Stomach (tissue), 4 donors: Measurements from ENCODE around the gene TNFRSF21.

ENCODE experiments used
- EP300 ChIP-seq: sonication (generic); formaldehyde crosslinking; IDR thresholded peaks from one replicate; pipeline ENCODE4 v1.6.1; 2017; ENCODE audit warnings: antibody characterized with exemption
- POLR2A ChIP-seq, 4 donors: fragments of 450-650 bp; IDR thresholded peaks; one replicate each; pipeline ENCODE4 v1.6.1; 2016; ENCODE audit warnings: antibody characterized with exemption in 4 of 4, control low read depth in 2 of 4, mild to moderate bottlenecking in 1 of 4, moderate library complexity in 1 of 4
- TF ChIP-seq, protein P1 (sequence below), 7 experiments: fragments of 450-650 bp in 4 of 7; fragments of 200-600 bp in 3 of 7; sonication (generic) in 3 of 7; IDR thresholded peaks; one replicate each; pipeline ENCODE4 v1.5.1; 2016 to 2019; ENCODE audit warnings: antibody characterized with exemption in 7 of 7, control low read depth in 2 of 7, mild to moderate bottlenecking in 1 of 7

DNA sequence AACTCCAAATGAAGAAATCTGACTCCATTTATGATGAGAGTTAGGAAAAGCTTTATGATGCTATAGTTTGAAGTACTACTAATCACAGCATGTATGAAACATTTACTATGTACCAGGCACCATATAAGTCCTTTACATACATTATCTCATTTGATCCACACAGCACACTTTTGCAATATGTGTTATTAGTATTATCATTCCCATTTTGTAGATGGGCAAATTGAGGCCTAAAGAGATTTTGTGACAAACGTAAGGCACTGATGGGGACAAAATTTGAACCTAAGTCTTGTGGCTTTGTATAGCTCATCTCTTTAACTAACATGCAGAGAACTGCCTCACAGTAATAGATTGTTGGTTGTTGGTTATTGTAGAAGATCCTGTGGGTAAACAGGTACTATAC, 14.2 kb upstream of the TNFRSF21 start:
- TF ChIP-seq, protein P1, sequence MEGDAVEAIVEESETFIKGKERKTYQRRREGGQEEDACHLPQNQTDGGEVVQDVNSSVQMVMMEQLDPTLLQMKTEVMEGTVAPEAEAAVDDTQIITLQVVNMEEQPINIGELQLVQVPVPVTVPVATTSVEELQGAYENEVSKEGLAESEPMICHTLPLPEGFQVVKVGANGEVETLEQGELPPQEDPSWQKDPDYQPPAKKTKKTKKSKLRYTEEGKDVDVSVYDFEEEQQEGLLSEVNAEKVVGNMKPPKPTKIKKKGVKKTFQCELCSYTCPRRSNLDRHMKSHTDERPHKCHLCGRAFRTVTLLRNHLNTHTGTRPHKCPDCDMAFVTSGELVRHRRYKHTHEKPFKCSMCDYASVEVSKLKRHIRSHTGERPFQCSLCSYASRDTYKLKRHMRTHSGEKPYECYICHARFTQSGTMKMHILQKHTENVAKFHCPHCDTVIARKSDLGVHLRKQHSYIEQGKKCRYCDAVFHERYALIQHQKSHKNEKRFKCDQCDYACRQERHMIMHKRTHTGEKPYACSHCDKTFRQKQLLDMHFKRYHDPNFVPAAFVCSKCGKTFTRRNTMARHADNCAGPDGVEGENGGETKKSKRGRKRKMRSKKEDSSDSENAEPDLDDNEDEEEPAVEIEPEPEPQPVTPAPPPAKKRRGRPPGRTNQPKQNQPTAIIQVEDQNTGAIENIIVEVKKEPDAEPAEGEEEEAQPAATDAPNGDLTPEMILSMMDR (IDR thresholded peaks at IDR 0.05) = no peak
- no peak for TF ChIP-seq POLR2A (IDR thresholded peaks at IDR 0.05)
- no peak for TF ChIP-seq EP300
